Stomach smooth muscle (tissue), 2 donors: ENCODE measurements around the gene DPM3.
"Not testable (repeated sequence)": the region's sequence is repeated elsewhere in the genome, so short reads cannot be mapped to it uniquely, and the experiment has no call there.

Experiments used
- H3K27ac ChIP-seq: one replicate; pipeline ENCODE4 v1.7.0; 2013; ENCODE audit warnings: mild to moderate bottlenecking, low read length, inconsistent platforms
- H3K27me3 ChIP-seq, 2 donors: one replicate each; pipeline ENCODE4 v1.7.0; 2013; ENCODE audit warnings: low read length in 2 of 2; ENCODE audit not compliant: insufficient read depth in 2 of 2, control insufficient read depth in 1 of 2
- H3K36me3 ChIP-seq, 2 donors: one replicate each; pipeline ENCODE4 v1.7.0; 2013; ENCODE audit warnings: low read length in 2 of 2; ENCODE audit not compliant: control insufficient read depth in 2 of 2, insufficient read depth in 2 of 2
- H3K4me1 ChIP-seq: one replicate; pipeline ENCODE4 v1.7.0; 2013; ENCODE audit warnings: low read length; ENCODE audit not compliant: control insufficient read depth, insufficient read depth
- H3K4me3 ChIP-seq, 2 donors: one replicate each; pipeline ENCODE4 v1.7.0; 2013; ENCODE audit warnings: low read length in 2 of 2
- H3K9ac ChIP-seq, 2 donors: one replicate each; pipeline ENCODE4 v1.7.0; 2013; ENCODE audit warnings: low read length in 2 of 2, mild to moderate bottlenecking in 1 of 2
- H3K9me3 ChIP-seq, 2 donors: one replicate each; pipeline ENCODE4 v1.7.0; 2013; ENCODE audit warnings: low read length in 2 of 2; ENCODE audit not compliant: control insufficient read depth in 2 of 2
- donor health status: healthy.
- donor health status: Pancreatic carcinoma.

DPM3 gene

GRCh38 chr1:155168105-155168445 lies 27.7 kb upstream of the DPM3 start:
- Histone ChIP-seq H3K9ac (peak overlapping the region in 1 of 2 donors; percentile 41), H3K4me3 (peak overlapping the region in 1 of 2 donors; percentile 41)
- not testable (repeated sequence) for H3K27ac ChIP-seq

GRCh38 chr1:155167166-155168104 lies 27.1 kb upstream of the DPM3 start:
- peak overlapping the region; percentile 41 to 66 for H3K4me3 ChIP-seq

More at GRCh38 chr1:155168105-155168445, 27.7 kb upstream of the DPM3 start:
- peaks cover 23% of the 10 kb centered on the region for H3K4me1 ChIP-seq
- H3K36me3 ChIP-seq: peaks cover 17% of the 10 kb centered on the region in 2 donors
- not testable (repeated sequence) for H3K9me3 ChIP-seq, H3K27me3 ChIP-seq

GRCh38 chr1:155166471-155167165 lies 26.3 kb upstream of the DPM3 start:
- Histone ChIP-seq H3K9me3 (no peaks in the 10 kb centered on the region), H3K9ac (no peak overlapping the region), H3K27me3 (no peaks in the 10 kb centered on the region), H3K36me3 (peaks cover 17% of the 10 kb centered on the region in 2 donors), H3K4me3 (peak overlapping the region in 1 of 2 donors; percentile 15), H3K27ac (peak overlapping the region; percentile 31), H3K4me1 (peaks cover 13% of the 10 kb centered on the region)

More at GRCh38 chr1:155167166-155168104, 27.1 kb upstream of the DPM3 start:
- peak overlapping the region; percentile 41 to 42 for H3K9ac ChIP-seq
- peak overlapping the region; percentile 11 for H3K27ac ChIP-seq
- H3K9me3 ChIP-seq: no peaks in the 10 kb centered on the region
- H3K4me1 ChIP-seq: peaks cover 19% of the 10 kb centered on the region
- no peaks in the 10 kb centered on the region for H3K27me3 ChIP-seq
- peaks cover 17% of the 10 kb centered on the region in 2 donors for H3K36me3 ChIP-seq

- Histone ChIP-seq H3K36me3 (peaks cover 17% of the 10 kb centered on the region in 2 donors), H3K4me3 (no peak overlapping the region), H3K27ac (peak overlapping the region; percentile 31), H3K27me3 (no peaks in the 10 kb centered on the region), H3K9me3 (no peaks in the 10 kb centered on the region), H3K4me1 (peaks cover 13% of the 10 kb centered on the region), H3K9ac (no peak overlapping the region)
These were observed 25.7 kb upstream of the DPM3 start for GRCh38 chr1:155166051-155166470.

GRCh38 chr1:155164625-155165024 lies 24.3 kb upstream of the DPM3 start:
- H3K4me1 ChIP-seq: peaks cover 13% of the 10 kb centered on the region
- not testable (repeated sequence) for H3K4me3 ChIP-seq, H3K9ac ChIP-seq, H3K27me3 ChIP-seq, H3K27ac ChIP-seq, H3K9me3 ChIP-seq
- peaks cover 10 to 11% of the 10 kb centered on the region in 2 donors for H3K36me3 ChIP-seq

- peaks cover 13% of the 10 kb centered on the region for H3K4me1 ChIP-seq
- H3K9me3 ChIP-seq, H3K27me3 ChIP-seq, H3K9ac ChIP-seq, H3K4me3 ChIP-seq, H3K36me3 ChIP-seq, H3K27ac ChIP-seq: not testable (repeated sequence)
These were observed 23.5 kb upstream of the DPM3 start for GRCh38 chr1:155163785-155164184.

- not testable (repeated sequence) for H3K9ac ChIP-seq, H3K36me3 ChIP-seq, H3K27me3 ChIP-seq, H3K27ac ChIP-seq, H3K9me3 ChIP-seq, H3K4me1 ChIP-seq, H3K4me3 ChIP-seq
These were observed 22.3 kb upstream of the DPM3 start for GRCh38 chr1:155162631-155163030.

- H3K9ac ChIP-seq: no peak overlapping the region
- no peak overlapping the region for H3K27ac ChIP-seq
- no peaks in the 10 kb centered on the region for H3K4me1 ChIP-seq
- H3K4me3 ChIP-seq: no peak overlapping the region
- H3K9me3 ChIP-seq: no peaks in the 10 kb centered on the region
- H3K27me3 ChIP-seq: no peaks in the 10 kb centered on the region
- no peaks in the 10 kb centered on the region for H3K36me3 ChIP-seq
These were observed 19.8 kb upstream of the DPM3 start for GRCh38 chr1:155160128-155160527.

- Histone ChIP-seq H3K4me1 (no peaks in the 10 kb centered on the region), H3K27ac (no peak overlapping the region), H3K36me3 (no peaks in the 10 kb centered on the region), H3K4me3 (no peak overlapping the region), H3K27me3 (no peaks in the 10 kb centered on the region), H3K9ac (no peak overlapping the region), H3K9me3 (no peaks in the 10 kb centered on the region)
These were observed 18.7 kb upstream of the DPM3 start for GRCh38 chr1:155158991-155159390.

- H3K27ac ChIP-seq, H3K9ac ChIP-seq, H3K36me3 ChIP-seq, H3K4me3 ChIP-seq, H3K9me3 ChIP-seq, H3K27me3 ChIP-seq, H3K4me1 ChIP-seq: not testable (repeated sequence)
These were observed 15.8 kb upstream of the DPM3 start for GRCh38 chr1:155155996-155156643.
